BLaER1 treated with 17β-estradiol and CSF1 and Interleukin-3, amounts not matched to agents 10 nM and 100 nM (cell line): Measurements from ENCODE around the gene FRAS1.

Source experiments
- H3K27ac ChIP-seq, 11 experiments: shearing (Covaris generic); formaldehyde crosslinking; 2 replicates each; pipeline ENCODE4 v1.8.1; 2022
- H3K27me3 ChIP-seq, 11 experiments: shearing (Covaris generic); formaldehyde crosslinking; 2 replicates each; pipeline ENCODE4 v1.8.1; 2022
- H3K36me3 ChIP-seq, 11 experiments: shearing (Covaris generic); formaldehyde crosslinking; 2 replicates each; pipeline ENCODE4 v1.8.1; 2022
- H3K4me1 ChIP-seq, 10 experiments: shearing (Covaris generic); formaldehyde crosslinking; 2 replicates each; pipeline ENCODE4 v1.8.1; 2022
- H3K4me2 ChIP-seq, 11 experiments: shearing (Covaris generic); formaldehyde crosslinking; 2 replicates each; pipeline ENCODE4 v1.8.1; 2022
- H3K4me3 ChIP-seq, 10 experiments: shearing (Covaris generic); formaldehyde crosslinking; 2 replicates each; pipeline ENCODE4 v1.8.1; 2022
- H3K9ac ChIP-seq, 11 experiments: shearing (Covaris generic); formaldehyde crosslinking; 2 replicates each; pipeline ENCODE4 v1.8.1; 2022
- H3K9me3 ChIP-seq, 11 experiments: shearing (Covaris generic); formaldehyde crosslinking; replicated peaks in 1 of 11; 2 replicates each; pipeline ENCODE4 v1.8.1; 2022
- H4K20me1 ChIP-seq, 11 experiments: shearing (Covaris generic); formaldehyde crosslinking; 2 replicates each; pipeline ENCODE4 v1.8.1; 2022
- Cebpa-rat ChIP-seq, 11 experiments: shearing (Covaris generic); IDR thresholded peaks; 2 replicates each; pipeline ENCODE4 v1.8.1; 2022

Gene FRAS1

DNA sequence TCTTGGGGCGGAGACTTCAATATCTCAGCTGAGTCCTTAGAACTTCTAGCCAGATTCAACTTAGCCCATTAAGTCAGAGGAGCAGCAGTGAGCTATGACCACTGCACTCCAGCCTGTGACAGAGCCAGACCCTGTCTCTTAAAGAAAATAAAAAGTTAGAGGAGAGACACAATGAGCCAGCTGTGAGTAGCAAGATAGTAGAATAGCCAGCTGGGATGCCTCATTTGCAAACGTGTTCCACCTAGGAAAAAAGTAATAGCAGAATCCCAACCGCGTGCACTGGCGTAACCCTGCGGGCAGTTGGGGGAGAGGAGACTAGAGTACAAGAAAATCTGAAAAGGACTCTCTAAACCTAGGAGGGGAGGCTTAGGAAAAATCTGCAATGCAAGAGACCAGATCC, 361.3 kb downstream of the FRAS1 start:
- H3K27ac ChIP-seq, result no peak overlapping the region
- no peak for TF ChIP-seq Cebpa-rat (IDR thresholded peaks at IDR 0.05)
- no peak overlapping the region for H3K9ac ChIP-seq
- peaks cover 0 to 11% (median 6%) of the 10 kb centered on the region in 10 experiments; a peak in 9 of 20 replicates for H3K4me1 ChIP-seq
- no peak overlapping the region for H3K4me3 ChIP-seq
- H4K20me1 ChIP-seq, result no peaks in the 10 kb centered on the region
- no peaks in the 10 kb centered on the region for H3K36me3 ChIP-seq
- no peak overlapping the region for H3K4me2 ChIP-seq
- no peaks in the 10 kb centered on the region for H3K27me3 ChIP-seq
- H3K9me3 ChIP-seq, result 0 out of 22 replicates have a peak, but pooled peaks cover 0 to 4% (median 0%) of the 10 kb centered on the region in 11 experiments

GRCh38 chr4:78423790-78424189, 366.7 kb downstream of the FRAS1 start:
- Histone ChIP-seq H4K20me1 (no peaks in the 10 kb centered on the region), H3K4me3 (no peak overlapping the region), H3K27me3 (no peaks in the 10 kb centered on the region), H3K9me3 (0 out of 22 replicates have a peak, but pooled peaks cover 0 to 4% (median 0%) of the 10 kb centered on the region in 11 experiments), H3K4me2 (no peak overlapping the region), H3K36me3 (no peaks in the 10 kb centered on the region), H3K9ac (no peak overlapping the region), H3K4me1 (no peaks in the 10 kb centered on the region), H3K27ac (no peak overlapping the region)
- TF ChIP-seq Cebpa-rat (IDR thresholded peaks at IDR 0.05), result no peak

DNA sequence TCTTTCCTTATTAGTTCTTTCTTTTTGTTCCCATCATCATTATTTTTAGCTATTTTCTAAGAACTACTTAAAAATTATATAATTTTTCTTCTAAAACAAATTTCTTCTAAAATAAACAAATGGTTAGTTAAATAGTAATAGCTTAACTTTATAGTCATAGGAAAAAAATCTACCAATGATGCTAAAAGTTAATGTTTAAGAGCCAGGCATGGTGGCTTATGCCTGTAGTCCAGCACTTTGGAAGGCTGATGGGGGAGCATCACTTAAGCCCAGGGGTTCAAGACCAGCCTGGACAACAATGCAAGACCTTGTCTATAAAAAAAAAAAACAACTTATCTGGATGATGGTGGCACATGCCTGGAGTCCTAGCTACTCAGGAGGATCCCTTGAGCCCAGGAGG, 367.3 kb downstream of the FRAS1 start:
- Histone ChIP-seq H3K27me3 (no peaks in the 10 kb centered on the region), H3K27ac (no peak overlapping the region), H3K4me2 (no peak overlapping the region), H3K4me1 (no peaks in the 10 kb centered on the region), H3K4me3 (no peak overlapping the region), H3K9ac (no peak overlapping the region), H4K20me1 (no peaks in the 10 kb centered on the region), H3K9me3 (0 out of 22 replicates have a peak, but pooled peaks cover 0 to 4% (median 0%) of the 10 kb centered on the region in 11 experiments), H3K36me3 (no peaks in the 10 kb centered on the region)
- no peak for TF ChIP-seq Cebpa-rat (IDR thresholded peaks at IDR 0.05)

- no peaks in the 10 kb centered on the region for H3K36me3 ChIP-seq
- H3K9me3 ChIP-seq, result no peaks in the 10 kb centered on the region
- no peak for TF ChIP-seq Cebpa-rat (IDR thresholded peaks at IDR 0.05)
- no peaks in the 10 kb centered on the region for H3K27me3 ChIP-seq
- H3K27ac ChIP-seq, result no peak overlapping the region
- no peak overlapping the region for H3K9ac ChIP-seq
- no peak overlapping the region for H3K4me3 ChIP-seq
- no peaks in the 10 kb centered on the region for H3K4me1 ChIP-seq
- H4K20me1 ChIP-seq, result no peaks in the 10 kb centered on the region
- H3K4me2 ChIP-seq, result no peak overlapping the region
Observed at GRCh38 chr4:78426972-78427371, 369.8 kb downstream of the FRAS1 start.

DNA sequence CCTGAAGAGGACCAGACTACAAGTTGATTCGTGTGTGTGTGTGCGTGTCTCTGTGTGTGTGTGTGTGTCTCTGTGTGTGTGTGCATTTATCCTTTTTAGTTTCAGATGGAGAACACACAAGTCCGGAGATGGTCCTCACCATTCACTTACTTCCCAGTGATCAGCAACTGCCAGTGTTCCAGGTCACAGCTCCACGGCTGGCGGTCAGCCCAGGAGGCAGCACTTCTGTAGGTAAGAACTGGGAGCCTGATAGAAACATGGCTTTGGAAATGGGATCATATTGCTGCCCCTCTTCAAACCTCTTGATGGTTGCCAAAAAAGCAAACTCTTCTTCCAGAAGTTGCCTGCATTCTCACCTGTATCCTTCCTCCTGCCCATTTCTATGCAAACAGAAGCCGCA, 371.9 kb downstream of the FRAS1 start:
- H4K20me1 ChIP-seq, result no peaks in the 10 kb centered on the region
- H3K36me3 ChIP-seq, result no peaks in the 10 kb centered on the region
- H3K4me2 ChIP-seq, result no peak overlapping the region
- no peaks in the 10 kb centered on the region for H3K27me3 ChIP-seq
- H3K9ac ChIP-seq, result no peak overlapping the region
- TF ChIP-seq Cebpa-rat (IDR thresholded peaks at IDR 0.05), result no peak
- H3K4me3 ChIP-seq, result no peak overlapping the region
- H3K9me3 ChIP-seq, result no peaks in the 10 kb centered on the region
- no peak overlapping the region for H3K27ac ChIP-seq
- no peaks in the 10 kb centered on the region for H3K4me1 ChIP-seq

- H3K4me1 ChIP-seq, result no peaks in the 10 kb centered on the region
- H3K9ac ChIP-seq, result no peak overlapping the region
- H3K36me3 ChIP-seq, result no peaks in the 10 kb centered on the region
- no peaks in the 10 kb centered on the region for H4K20me1 ChIP-seq
- no peak for TF ChIP-seq Cebpa-rat (IDR thresholded peaks at IDR 0.05)
- no peak overlapping the region for H3K4me3 ChIP-seq
- H3K4me2 ChIP-seq, result no peak overlapping the region
- no peaks in the 10 kb centered on the region for H3K27me3 ChIP-seq
- no peaks in the 10 kb centered on the region for H3K9me3 ChIP-seq
- no peak overlapping the region for H3K27ac ChIP-seq
Observed at GRCh38 chr4:78432896-78433295, 375.8 kb downstream of the FRAS1 start.

DNA sequence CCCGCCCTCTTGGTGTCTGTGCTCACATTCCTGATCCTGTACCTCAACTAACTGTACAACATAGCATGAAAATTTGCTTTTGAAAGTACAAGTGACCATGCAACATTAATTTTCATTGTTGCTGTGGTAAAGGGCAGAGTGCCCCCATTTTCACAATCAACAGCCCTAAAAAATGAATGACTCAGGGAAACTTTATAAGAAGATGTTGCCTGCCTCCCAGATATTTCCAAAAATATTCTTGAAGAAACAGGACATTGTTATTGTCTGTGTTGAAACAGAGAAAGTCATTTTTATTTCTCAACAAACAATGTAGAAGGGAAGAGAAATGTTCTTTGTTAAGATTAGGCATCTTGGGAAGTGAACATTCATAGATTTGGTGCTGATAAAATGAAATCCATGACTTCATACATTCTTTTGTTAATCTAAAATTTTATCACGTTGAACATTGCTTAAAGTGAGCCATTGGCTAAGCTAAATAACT, 380.5 kb downstream of the FRAS1 start:
- Histone ChIP-seq H3K27me3 (no peaks in the 10 kb centered on the region), H3K4me2 (no peak overlapping the region), H3K9ac (no peak overlapping the region), H3K36me3 (no peaks in the 10 kb centered on the region), H3K4me1 (no peaks in the 10 kb centered on the region), H3K27ac (no peak overlapping the region), H3K9me3 (no peaks in the 10 kb centered on the region), H4K20me1 (no peaks in the 10 kb centered on the region), H3K4me3 (no peak overlapping the region)
- TF ChIP-seq Cebpa-rat (IDR thresholded peaks at IDR 0.05), result no peak

DNA sequence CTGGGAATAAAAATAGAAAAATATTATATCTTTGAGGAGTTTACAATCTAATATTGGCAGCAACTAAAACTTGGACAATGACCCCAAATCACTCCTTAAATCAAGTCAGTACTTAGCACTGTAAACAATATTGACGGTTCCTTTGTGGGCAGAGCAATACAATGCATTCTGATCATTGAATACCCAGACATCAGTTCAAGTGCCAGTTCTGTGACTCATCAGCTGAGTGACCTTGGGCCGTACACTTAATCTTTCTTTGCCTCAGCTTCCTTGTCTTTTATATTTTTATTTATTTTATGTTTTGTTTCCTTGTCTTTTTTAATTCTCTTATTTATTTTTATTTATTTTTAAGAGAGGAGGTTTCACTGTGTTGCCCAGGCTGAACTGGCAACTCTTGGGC, 382.2 kb downstream of the FRAS1 start:
- Histone ChIP-seq H3K9ac (no peak overlapping the region), H3K4me3 (no peak overlapping the region), H3K4me2 (no peak overlapping the region), H3K36me3 (no peaks in the 10 kb centered on the region), H3K9me3 (no peaks in the 10 kb centered on the region), H4K20me1 (no peaks in the 10 kb centered on the region), H3K4me1 (no peaks in the 10 kb centered on the region), H3K27me3 (no peaks in the 10 kb centered on the region), H3K27ac (no peak overlapping the region)
- no peak for TF ChIP-seq Cebpa-rat (IDR thresholded peaks at IDR 0.05)

DNA sequence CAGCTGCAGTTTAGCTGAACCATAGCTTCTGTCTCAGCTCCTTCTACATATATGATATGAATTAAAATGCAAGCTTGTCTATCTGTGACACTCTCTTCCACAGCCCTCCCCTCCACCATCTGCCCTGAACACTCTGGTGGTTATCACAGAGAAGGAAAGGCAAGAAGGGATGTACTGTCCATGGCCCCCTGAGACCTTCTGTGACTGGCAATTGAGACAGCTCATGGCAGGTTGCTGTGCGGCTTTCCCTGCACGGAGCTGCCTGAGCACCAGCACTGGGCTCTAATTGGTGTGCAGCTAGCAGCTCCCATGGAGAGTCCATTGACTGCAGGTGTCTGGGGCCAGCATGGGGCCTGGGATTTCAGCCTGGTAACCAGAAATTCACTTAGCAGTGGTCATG, 384.6 kb downstream of the FRAS1 start:
- H3K9ac ChIP-seq, result no peak overlapping the region
- H3K4me2 ChIP-seq, result no peak overlapping the region
- H3K9me3 ChIP-seq, result no peaks in the 10 kb centered on the region
- no peak for TF ChIP-seq Cebpa-rat (IDR thresholded peaks at IDR 0.05)
- no peaks in the 10 kb centered on the region for H3K27me3 ChIP-seq
- H3K27ac ChIP-seq, result no peak overlapping the region
- no peaks in the 10 kb centered on the region for H3K4me1 ChIP-seq
- H3K36me3 ChIP-seq, result no peaks in the 10 kb centered on the region
- no peak overlapping the region for H3K4me3 ChIP-seq
- H4K20me1 ChIP-seq, result no peaks in the 10 kb centered on the region

GRCh38 chr4:78446619-78447018, 389.5 kb downstream of the FRAS1 start:
- TF ChIP-seq Cebpa-rat (IDR thresholded peaks at IDR 0.05), result no peak
- H3K4me2 ChIP-seq, result no peak overlapping the region
- no peaks in the 10 kb centered on the region for H4K20me1 ChIP-seq
- H3K27me3 ChIP-seq, result no peaks in the 10 kb centered on the region
- H3K4me3 ChIP-seq, result no peak overlapping the region
- H3K9ac ChIP-seq, result no peak overlapping the region
- no peaks in the 10 kb centered on the region for H3K36me3 ChIP-seq
- H3K27ac ChIP-seq, result no peak overlapping the region
- H3K9me3 ChIP-seq, result no peaks in the 10 kb centered on the region
- no peaks in the 10 kb centered on the region for H3K4me1 ChIP-seq
